Thoracic aorta (tissue), 2 donors: ENCODE results near the gene AEBP1. TPM values are rescaled to one million over a fixed set of nuclear protein-coding genes. Genes with fewer than 3 reads are reported as not detected.

Experiments
- ATAC-seq: fragments of 150-250 bp; one replicate; pipeline ENCODE4 v1.8.0; 2017; ENCODE audit warnings: low read depth; ENCODE audit not compliant: insufficient number of reproducible peaks, low FRiP score
- DNase-seq: peaks from one replicate; pipeline ENCODE4 v3.0.0-alpha.2; 2020; ENCODE audit warnings: low spot score
- H3K27ac ChIP-seq, 2 donors: fragments of 200-600 bp; sonication (generic); 1 replicate in 1 of 2; 2 replicates in 1 of 2; pipeline ENCODE4 v1.5.1; 2016; ENCODE audit warnings: mild to moderate bottlenecking in 2 of 2, moderate library complexity in 2 of 2
- H3K27me3 ChIP-seq: fragments of 200-600 bp; sonication (generic); replicated peaks from 2 replicates; pipeline ENCODE4 v1.6.0; 2016; ENCODE audit warnings: mild to moderate bottlenecking; ENCODE audit not compliant: insufficient read depth
- H3K36me3 ChIP-seq: fragments of 200-600 bp; sonication (generic); one replicate; pipeline ENCODE4 v1.5.1; 2016
- H3K4me1 ChIP-seq, 2 donors: fragments of 200-600 bp; sonication (generic); 1 replicate in 1 of 2; 2 replicates in 1 of 2; pipeline versions ENCODE4 v1.5.1 to v1.6.0; 2016; ENCODE audit warnings: low read depth in 2 of 2, mild to moderate bottlenecking in 1 of 2; ENCODE audit not compliant: control insufficient read depth in 1 of 2
- H3K4me3 ChIP-seq: fragments of 200-600 bp; sonication (generic); 2 replicates; pipeline ENCODE4 v1.5.1; 2016; ENCODE audit warnings: mild to moderate bottlenecking
- H3K9me3 ChIP-seq: fragments of 200-600 bp; sonication (generic); 2 replicates; pipeline ENCODE4 v1.5.1; 2016
- CTCF ChIP-seq: fragments of 200-600 bp; sonication (generic); IDR thresholded peaks from one replicate; pipeline ENCODE4 v1.5.1; 2019; ENCODE audit warnings: antibody characterized with exemption
- total RNA-seq, 2 donors: library from RNA; depleted of rRNA; stranded (reverse); fragments of >200 nt; gene quantifications; one replicate each; pipeline versions ENCODE4 v1.1.0 to v1.2.3, GENCODE V29; 2016

The AEBP1 gene
- total RNA-seq, 2 donors from 2014 or later, result 1,006 to 1,415 TPM

DNA sequence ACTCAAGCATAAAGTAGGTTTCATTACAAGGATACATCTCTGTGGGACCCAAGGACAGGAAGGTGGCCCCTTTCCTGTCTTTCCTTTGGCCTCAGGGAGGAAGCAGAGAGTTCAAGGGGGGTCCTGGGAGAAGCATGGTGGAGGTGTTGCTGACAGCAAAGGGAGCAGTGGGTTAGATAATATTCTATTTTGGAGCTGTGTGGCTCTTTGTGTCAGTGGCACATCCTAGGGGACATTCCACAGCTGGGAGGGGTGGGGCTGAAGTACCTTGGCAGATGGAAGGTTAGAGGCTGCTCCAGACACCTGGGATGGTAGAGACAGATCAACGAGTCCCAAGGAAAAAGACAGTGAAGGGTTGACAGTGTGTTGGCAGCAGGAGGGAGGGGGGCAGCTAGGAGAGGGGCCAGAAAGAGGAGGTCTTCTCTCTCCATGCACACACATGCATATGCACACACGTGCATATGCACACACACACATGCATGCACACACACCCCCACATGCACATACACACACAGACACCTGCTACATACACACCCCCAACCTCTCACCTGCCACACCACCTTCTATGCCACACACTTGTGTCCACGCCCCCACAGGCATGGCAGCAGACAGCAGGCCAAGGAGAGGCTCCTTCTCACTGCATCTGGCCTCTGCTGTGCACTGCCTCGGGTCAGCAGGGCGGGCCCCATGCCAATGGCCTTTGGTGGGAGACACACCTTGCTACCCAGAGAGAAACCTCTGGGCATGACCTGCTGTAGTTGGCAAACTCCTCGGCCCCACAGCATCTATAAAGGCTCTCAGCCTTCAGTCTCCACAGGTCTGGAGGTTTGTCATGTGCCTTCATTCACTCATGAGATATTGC lies 24.8 kb downstream of the AEBP1 start:
- ATAC-seq (no peak), DNase-seq (no peak)
- H3K9me3 ChIP-seq, result no peaks in the 10 kb centered on the region
- TF ChIP-seq CTCF, result no peak
- peaks cover 0 to 3% of the 10 kb centered on the region in 2 donors for H3K4me1 ChIP-seq
- no peak overlapping the region for H3K4me3 ChIP-seq
- no peaks in the 10 kb centered on the region for H3K27me3 ChIP-seq
- no peaks in the 10 kb centered on the region for H3K36me3 ChIP-seq
- H3K27ac ChIP-seq, result no peak overlapping the region

GRCh38 chr7:44131173-44132029 lies 27.3 kb downstream of the AEBP1 start:
- no peaks in the 10 kb centered on the region for H3K36me3 ChIP-seq
- H3K4me1 ChIP-seq, result no peaks in the 10 kb centered on the region
- TF ChIP-seq CTCF, result no peak
- DNase-seq (no peak), ATAC-seq (no peak)
- H3K4me3 ChIP-seq, result no peak overlapping the region
- H3K27ac ChIP-seq, result no peak overlapping the region
- no peaks in the 10 kb centered on the region for H3K9me3 ChIP-seq
- H3K27me3 ChIP-seq, result no peaks in the 10 kb centered on the region

- no peak for ATAC-seq
- no peaks in the 10 kb centered on the region for H3K27me3 ChIP-seq
Observed at GRCh38 chr7:44132039-44132438, 27.9 kb downstream of the AEBP1 start.

DNA sequence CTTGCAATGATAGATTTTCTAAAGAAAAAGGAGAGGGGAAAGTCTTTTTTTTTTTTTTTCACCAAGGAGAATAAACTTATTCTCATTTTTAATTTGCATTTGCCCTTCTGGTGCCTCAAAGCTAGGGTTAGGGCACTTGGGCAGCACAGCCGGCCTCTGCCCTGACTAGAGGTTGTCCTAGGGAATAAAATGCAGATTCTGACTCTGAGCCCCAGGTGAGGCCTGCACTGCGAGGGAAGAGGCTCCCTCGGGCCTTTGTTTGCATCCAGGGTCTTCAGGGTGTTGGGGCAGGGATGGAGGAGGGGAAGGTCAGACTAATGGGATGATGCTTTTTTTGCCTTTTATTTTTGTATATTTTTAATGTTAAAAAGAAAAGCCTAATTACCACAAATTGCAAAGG lies 29.1 kb downstream of the AEBP1 start:
- TF ChIP-seq CTCF, result no peak

More at GRCh38 chr7:44132039-44132438, 27.9 kb downstream of the AEBP1 start:
- Histone ChIP-seq H3K36me3 (no peaks in the 10 kb centered on the region), H3K4me3 (no peak overlapping the region), H3K27ac (no peak overlapping the region), H3K4me1 (no peaks in the 10 kb centered on the region), H3K9me3 (no peaks in the 10 kb centered on the region)
- no peak for TF ChIP-seq CTCF
- no peak for DNase-seq

GRCh38 chr7:44134943-44135628 lies 30.9 kb downstream of the AEBP1 start:
- H3K4me1 ChIP-seq, result no peaks in the 10 kb centered on the region
- DNase-seq, result no peak
- ATAC-seq, result no peak

More for the DNA sequence above, 29.1 kb downstream of the AEBP1 start:
- no peak for DNase-seq
- no peaks in the 10 kb centered on the region for H3K36me3 ChIP-seq
- H3K4me3 ChIP-seq, result no peak overlapping the region
- H3K27ac ChIP-seq, result no peak overlapping the region
- H3K4me1 ChIP-seq, result no peaks in the 10 kb centered on the region
- H3K27me3 ChIP-seq, result no peaks in the 10 kb centered on the region
- H3K9me3 ChIP-seq, result no peaks in the 10 kb centered on the region
- ATAC-seq, result no peak

More at GRCh38 chr7:44134943-44135628, 30.9 kb downstream of the AEBP1 start:
- Histone ChIP-seq H3K4me3 (no peak overlapping the region), H3K27me3 (no peaks in the 10 kb centered on the region), H3K36me3 (no peaks in the 10 kb centered on the region), H3K9me3 (no peaks in the 10 kb centered on the region), H3K27ac (no peak overlapping the region)
- TF ChIP-seq CTCF, result no peak
